Ovary (tissue), 9 donors: ENCODE measurements around the gene ANXA10. TPM values are rescaled to one million over a fixed set of nuclear protein-coding genes. Genes with fewer than 3 reads are reported as not detected.

Experiments used
- DNase-seq, 5 donors: peaks; one replicate each; pipeline ENCODE4 v3.0.0-alpha.2; 2019 to 2020
- H3K27ac ChIP-seq, 2 donors: fragments of 200-600 bp; one replicate each; pipeline versions ENCODE4 v1.5.1 to v1.8.0; 2019 to 2022
- H3K27me3 ChIP-seq: fragments of 200-600 bp; one replicate; pipeline ENCODE4 v1.8.0; 2022
- H3K36me3 ChIP-seq: fragments of 200-600 bp; sonication (generic); one replicate; pipeline ENCODE4 v1.5.1; 2019
- H3K4me1 ChIP-seq: one replicate; pipeline ENCODE4 v1.8.1; 2013; ENCODE audit warnings: mild to moderate bottlenecking, moderate library complexity; ENCODE audit not compliant: insufficient read depth
- H3K4me3 ChIP-seq: fragments of 200-600 bp; sonication (generic); one replicate; pipeline ENCODE4 v1.5.1; 2017
- H3K9me3 ChIP-seq, 2 donors: fragments of 200-600 bp in 1 of 2; sonication (generic) in 1 of 2; one replicate each; pipeline versions ENCODE4 v1.5.1 to v1.8.1; 2013 to 2019; ENCODE audit warnings: mild to moderate bottlenecking in 1 of 2, moderate library complexity in 1 of 2
- EP300 ChIP-seq: sonication (generic); formaldehyde crosslinking; IDR thresholded peaks from one replicate; pipeline ENCODE4 v1.6.1; 2017; ENCODE audit warnings: antibody characterized with exemption
- POLR2A ChIP-seq: fragments of 450-650 bp; IDR thresholded peaks from one replicate; pipeline ENCODE4 v1.6.1; 2017; ENCODE audit warnings: antibody characterized with exemption, mild to moderate bottlenecking, moderate library complexity
- WGBS, 3 donors: extraction: QIAGEN DNeasy Blood & Tissue Kit in 1 of 3; methylation state at CpG; one replicate each; pipeline versions ENCODE4 v1.1.5 to v1.1.7; 2013 to 2017; 5-methylcytosine and 5-hydroxymethylcytosine counted together
- intact Hi-C, 4 donors: fragments of 100-400 bp; cut with DNase I; formaldehyde crosslinking; loops; one replicate each; pipeline versions ENCODE4 v1.11.0 to v1.15.1; 2022 to 2023
- polyA plus RNA-seq, 2 donors: library from polyadenylated mRNA; stranded (reverse); fragments of 200-250 nt in 1 of 2; fragments of 350-450 nt in 1 of 2; fragmentation: Illumina TruSeq in 1 of 2; extraction: RNeasy Lipid Tissue Mini Kit (QIAGEN cat#74804) in 1 of 2; gene quantifications; one replicate each; pipeline ENCODE4 v1.2.3, GENCODE V29; 2013 to 2014
- total RNA-seq, 7 donors: library from RNA; depleted of rRNA in 2 of 7; stranded (reverse); fragments of >200 nt in 2 of 7; fragmentation: NEBNext Ultra II Directional in 3 of 7; extraction: Animal tissue kit (Norgen Biotek cat#: 25700) in 3 of 7; gene quantifications; one replicate each; pipeline versions ENCODE4 v1.1.0 to v1.2.4, GENCODE V29; 2016 to 2023
- TF ChIP-seq, protein P1 (sequence below), 3 donors: fragments of 450-650 bp in 2 of 3; fragments of 200-600 bp in 1 of 3; IDR thresholded peaks; one replicate each; pipeline versions ENCODE4 v1.5.1 to v1.8.0; 2016 to 2022; ENCODE audit warnings: antibody characterized with exemption in 3 of 3, mild to moderate bottlenecking in 1 of 3
- donor health status: DM: no; HTN: no; CAD: no; lungs with moderate emphysema.
- donor health status: DM: no; HTN: no; CAD: no.
- donor health status: Bipolar disorder and iron deficiency.
- donor health status: DM: yes; HTN: yes; CAD: no.
- donor health status: DM: no; HTN: no; CAD: no.
- donor health status: DM: yes; HTN: yes; CAD: no.

ANXA10 gene
- total and polyA plus RNA-seq, 9 donors: 0.08 to 0.47 (median 0.28) TPM; not detected in 6

- Histone ChIP-seq H3K27me3 (no peaks in the 10 kb centered on the region), H3K9me3 (no peaks in the 10 kb centered on the region), H3K4me1 (no peaks in the 10 kb centered on the region), H3K36me3 (no peaks in the 10 kb centered on the region), H3K27ac (no peak overlapping the region), H3K4me3 (no peak overlapping the region)
- intact Hi-C loops: no loop called here
- no peak for DNase-seq
- TF ChIP-seq POLR2A (no peak), EP300 (no peak)
- TF ChIP-seq, protein P1, sequence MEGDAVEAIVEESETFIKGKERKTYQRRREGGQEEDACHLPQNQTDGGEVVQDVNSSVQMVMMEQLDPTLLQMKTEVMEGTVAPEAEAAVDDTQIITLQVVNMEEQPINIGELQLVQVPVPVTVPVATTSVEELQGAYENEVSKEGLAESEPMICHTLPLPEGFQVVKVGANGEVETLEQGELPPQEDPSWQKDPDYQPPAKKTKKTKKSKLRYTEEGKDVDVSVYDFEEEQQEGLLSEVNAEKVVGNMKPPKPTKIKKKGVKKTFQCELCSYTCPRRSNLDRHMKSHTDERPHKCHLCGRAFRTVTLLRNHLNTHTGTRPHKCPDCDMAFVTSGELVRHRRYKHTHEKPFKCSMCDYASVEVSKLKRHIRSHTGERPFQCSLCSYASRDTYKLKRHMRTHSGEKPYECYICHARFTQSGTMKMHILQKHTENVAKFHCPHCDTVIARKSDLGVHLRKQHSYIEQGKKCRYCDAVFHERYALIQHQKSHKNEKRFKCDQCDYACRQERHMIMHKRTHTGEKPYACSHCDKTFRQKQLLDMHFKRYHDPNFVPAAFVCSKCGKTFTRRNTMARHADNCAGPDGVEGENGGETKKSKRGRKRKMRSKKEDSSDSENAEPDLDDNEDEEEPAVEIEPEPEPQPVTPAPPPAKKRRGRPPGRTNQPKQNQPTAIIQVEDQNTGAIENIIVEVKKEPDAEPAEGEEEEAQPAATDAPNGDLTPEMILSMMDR (IDR thresholded peaks at IDR 0.05): no peak
- WGBS, 3 donors: 53 to 74% (median 58%) methylated on average over 1 of the region's 1 CpG
Measured at GRCh38 chr4:168188754-168189153, 96.4 kb downstream of the ANXA10 start.

GRCh38 chr4:168197926-168198325 is 105.6 kb downstream of the ANXA10 start:
- H3K27me3 ChIP-seq: no peaks in the 10 kb centered on the region
- DNase-seq: no peak
- H3K9me3 ChIP-seq: peaks cover 0 to 3% of the 10 kb centered on the region in 2 donors
- H3K27ac ChIP-seq: no peak overlapping the region
- no peaks in the 10 kb centered on the region for H3K4me1 ChIP-seq
- intact Hi-C loops: no loop called here
- no peak overlapping the region for H3K4me3 ChIP-seq
- no peaks in the 10 kb centered on the region for H3K36me3 ChIP-seq
- TF ChIP-seq, protein P1 (IDR thresholded peaks at IDR 0.05): no peak
- no peak for TF ChIP-seq POLR2A
- TF ChIP-seq EP300: no peak

- no peaks in the 10 kb centered on the region for H3K36me3 ChIP-seq
- peaks cover 6 to 13% of the 10 kb centered on the region in 2 donors for H3K9me3 ChIP-seq
- H3K27me3 ChIP-seq: no peaks in the 10 kb centered on the region
- intact Hi-C loops: no loop called here
- 58 to 70% (median 61%) methylated on average over 4 of the region's 4 CpGs for WGBS, 3 donors
- H3K4me1 ChIP-seq: no peaks in the 10 kb centered on the region
- TF ChIP-seq EP300: no peak
- no peak for TF ChIP-seq POLR2A
- TF ChIP-seq, protein P1 (IDR thresholded peaks at IDR 0.05): no peak
- H3K27ac ChIP-seq: no peak overlapping the region
- H3K4me3 ChIP-seq: no peak overlapping the region
- no peak for DNase-seq
Measured at GRCh38 chr4:168199260-168199957, 107.1 kb downstream of the ANXA10 start.

DNA sequence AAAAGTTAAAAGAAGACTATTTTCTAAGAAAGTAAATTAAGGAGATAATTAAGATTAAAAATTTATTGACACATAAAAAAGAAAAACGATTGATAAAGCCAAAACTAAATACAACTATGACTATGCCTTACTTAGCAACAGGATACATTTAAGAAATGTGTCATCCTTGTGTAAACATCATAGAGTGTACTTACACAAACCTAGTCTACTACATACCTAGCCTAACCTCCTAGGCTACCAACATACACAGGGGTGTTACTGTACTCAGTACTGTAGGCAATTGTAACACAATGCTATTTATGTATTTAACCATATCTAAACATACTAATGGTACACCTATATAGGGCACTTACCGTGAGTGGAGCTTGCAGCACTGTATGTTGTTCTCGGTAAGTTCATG is 108.3 kb downstream of the ANXA10 start:
- Histone ChIP-seq H3K9me3 (peaks cover 6 to 13% of the 10 kb centered on the region in 2 donors), H3K4me1 (no peaks in the 10 kb centered on the region), H3K27ac (no peak overlapping the region), H3K36me3 (no peaks in the 10 kb centered on the region), H3K27me3 (no peaks in the 10 kb centered on the region), H3K4me3 (no peak overlapping the region)
- 73 to 78% (median 75%) methylated on average over 3 of the region's 3 CpGs for WGBS, 3 donors
- intact Hi-C loops: no loop called here
- no peak for DNase-seq
- TF ChIP-seq EP300: no peak
- no peak for TF ChIP-seq POLR2A
- TF ChIP-seq, protein P1 (IDR thresholded peaks at IDR 0.05): no peak
